Keratinocyte (primary cell): ENCODE results near the gene TNPO2.

Source experiments
- EZH2 ChIP-seq: IDR thresholded peaks from one replicate; pipeline ENCODE4 v1.6.1; 2012; ENCODE audit warnings: inconsistent platforms, mild to moderate bottlenecking, low read length, moderate library complexity
- TF ChIP-seq, protein P1 (sequence below), 3 experiments: IDR thresholded peaks in 1 of 3; conservative IDR thresholded peaks in 1 of 3; optimal IDR thresholded peaks in 1 of 3; 2 replicates in 2 of 3; 3 replicates in 1 of 3; pipeline versions ENCODE3 to v1.5.1; 2011; ENCODE audit warnings: low read length in 3 of 3, mild to moderate bottlenecking in 3 of 3, moderate library complexity in 2 of 3, control low read depth in 1 of 3, inconsistent platforms in 1 of 3; ENCODE audit not compliant: insufficient read depth in 2 of 3; ENCODE audit errors: extremely low read depth in 1 of 3

DNA sequence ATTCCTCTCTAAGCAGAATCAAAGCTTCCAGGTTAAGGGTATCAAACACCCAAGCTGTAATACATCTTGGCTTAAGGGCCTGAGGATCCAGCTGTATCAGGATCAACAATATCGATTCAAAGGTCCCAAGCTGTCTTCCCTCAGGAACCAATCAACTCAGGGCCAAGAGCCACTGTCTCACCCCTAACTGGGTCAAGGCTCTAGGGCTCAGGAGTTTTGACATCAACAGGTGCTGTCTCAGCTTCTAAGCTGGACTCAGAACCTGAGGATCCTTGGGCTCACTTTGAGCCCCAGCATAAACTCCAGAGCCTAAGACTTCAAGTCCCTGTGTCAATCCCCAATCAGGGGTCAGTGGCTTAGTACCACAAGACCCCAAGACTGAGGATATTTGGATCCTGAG, 28.2 kb downstream of the TNPO2 start:
- TF ChIP-seq, protein P1, sequence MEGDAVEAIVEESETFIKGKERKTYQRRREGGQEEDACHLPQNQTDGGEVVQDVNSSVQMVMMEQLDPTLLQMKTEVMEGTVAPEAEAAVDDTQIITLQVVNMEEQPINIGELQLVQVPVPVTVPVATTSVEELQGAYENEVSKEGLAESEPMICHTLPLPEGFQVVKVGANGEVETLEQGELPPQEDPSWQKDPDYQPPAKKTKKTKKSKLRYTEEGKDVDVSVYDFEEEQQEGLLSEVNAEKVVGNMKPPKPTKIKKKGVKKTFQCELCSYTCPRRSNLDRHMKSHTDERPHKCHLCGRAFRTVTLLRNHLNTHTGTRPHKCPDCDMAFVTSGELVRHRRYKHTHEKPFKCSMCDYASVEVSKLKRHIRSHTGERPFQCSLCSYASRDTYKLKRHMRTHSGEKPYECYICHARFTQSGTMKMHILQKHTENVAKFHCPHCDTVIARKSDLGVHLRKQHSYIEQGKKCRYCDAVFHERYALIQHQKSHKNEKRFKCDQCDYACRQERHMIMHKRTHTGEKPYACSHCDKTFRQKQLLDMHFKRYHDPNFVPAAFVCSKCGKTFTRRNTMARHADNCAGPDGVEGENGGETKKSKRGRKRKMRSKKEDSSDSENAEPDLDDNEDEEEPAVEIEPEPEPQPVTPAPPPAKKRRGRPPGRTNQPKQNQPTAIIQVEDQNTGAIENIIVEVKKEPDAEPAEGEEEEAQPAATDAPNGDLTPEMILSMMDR (optimal IDR thresholded peaks at IDR 0.05 in 1 of 3, IDR thresholded peaks at IDR 0.05 in 1 of 3, conservative IDR thresholded peaks at IDR 0.05 in 1 of 3; ENCODE audit: extremely low read depth in 1 of 3, insufficient read depth in 2 of 3, low read length in 3 of 3): no peak
- no peak for TF ChIP-seq EZH2
